NCI-H69 (cell line): Measurements from ENCODE around the gene JADE3.

Source experiments
- DNase-seq: peaks from one replicate; lab custom pipeline; 2025; lab: John Stamatoyannopoulos, UW

JADE3 gene

GRCh38 chrX:47026198-47026597 lies 114.0 kb downstream of the JADE3 start:
- no peak for DNase-seq

GRCh38 chrX:47030339-47030738 lies 118.1 kb downstream of the JADE3 start:
- DNase-seq, result peak; percentile 69

- DNase-seq, result no peak
Measured at GRCh38 chrX:47047989-47048388, 135.8 kb downstream of the JADE3 start.

GRCh38 chrX:47059142-47059874 lies 147.1 kb downstream of the JADE3 start:
- peak; percentile 12 for DNase-seq

DNA sequence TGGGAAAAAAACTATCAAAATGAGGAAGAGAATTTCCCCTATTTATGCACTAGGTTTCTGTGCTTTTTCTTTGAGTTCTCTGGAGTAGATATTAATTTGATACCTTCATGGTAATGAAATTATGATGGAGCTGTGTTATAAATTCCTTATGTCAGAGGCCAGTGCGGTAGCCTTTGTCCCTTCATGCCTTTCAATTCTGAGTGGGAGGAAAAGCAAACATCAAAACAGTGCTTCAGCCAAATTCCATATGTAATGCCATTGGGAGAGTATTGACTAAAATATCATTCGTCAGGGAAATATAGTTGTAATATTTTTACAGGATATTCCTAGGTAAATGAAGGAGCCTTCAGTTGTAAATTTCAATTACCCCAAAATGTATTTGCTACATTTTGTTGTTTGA lies 148.5 kb downstream of the JADE3 start:
- no peak for DNase-seq

DNA sequence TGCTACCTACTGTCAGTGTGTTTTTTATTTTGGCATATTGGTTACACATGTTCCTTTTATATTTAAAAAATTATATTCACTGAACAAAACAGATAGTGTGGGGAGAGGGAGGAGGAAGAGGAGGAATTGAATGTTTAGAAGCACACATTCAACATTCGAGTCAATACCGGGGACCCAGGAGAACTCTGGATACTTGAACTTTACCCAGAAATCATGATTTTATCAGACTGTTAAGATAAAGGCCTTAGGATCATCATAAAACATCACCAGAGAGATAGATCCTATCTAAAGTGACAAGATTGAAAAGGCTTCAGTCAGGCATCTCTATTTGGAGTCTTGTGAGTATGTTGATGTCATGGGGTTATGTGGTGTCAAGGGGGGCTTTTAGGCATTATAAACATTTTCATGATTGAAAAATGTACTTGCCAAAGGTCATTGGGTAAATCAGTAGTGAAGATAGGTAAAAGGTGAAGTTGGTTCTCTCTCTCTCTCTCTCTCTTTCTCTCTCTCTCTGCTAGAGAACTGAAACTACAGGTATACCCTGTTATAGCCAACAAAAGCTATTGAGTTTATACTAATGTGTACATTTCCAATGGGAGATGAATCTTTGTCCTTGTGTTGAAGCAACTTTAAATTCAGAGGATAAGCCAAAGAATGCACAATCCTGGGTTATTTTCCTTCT lies 149.2 kb downstream of the JADE3 start:
- DNase-seq, result no peak

GRCh38 chrX:47063179-47063578 lies 151.0 kb downstream of the JADE3 start:
- no peak for DNase-seq

DNA sequence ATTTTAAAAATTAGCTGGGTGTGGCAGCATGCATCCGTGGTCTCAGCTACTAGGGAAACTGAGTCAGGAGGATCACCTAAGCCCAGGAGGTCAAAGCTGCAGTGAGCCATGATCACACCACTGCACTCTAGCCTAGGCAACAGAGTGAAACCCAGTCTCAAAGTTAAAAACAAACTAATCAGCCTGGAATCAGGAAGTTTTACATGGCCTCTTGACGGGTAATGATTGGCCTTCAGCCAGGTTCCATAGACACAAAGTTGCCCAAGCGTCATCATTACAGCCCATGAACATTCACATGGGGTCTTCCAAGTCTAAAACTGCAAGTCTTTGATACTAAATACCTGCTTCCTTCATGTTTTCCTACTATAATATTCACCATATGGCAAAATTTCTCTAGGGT lies 156.0 kb downstream of the JADE3 start:
- DNase-seq, result no peak

DNA sequence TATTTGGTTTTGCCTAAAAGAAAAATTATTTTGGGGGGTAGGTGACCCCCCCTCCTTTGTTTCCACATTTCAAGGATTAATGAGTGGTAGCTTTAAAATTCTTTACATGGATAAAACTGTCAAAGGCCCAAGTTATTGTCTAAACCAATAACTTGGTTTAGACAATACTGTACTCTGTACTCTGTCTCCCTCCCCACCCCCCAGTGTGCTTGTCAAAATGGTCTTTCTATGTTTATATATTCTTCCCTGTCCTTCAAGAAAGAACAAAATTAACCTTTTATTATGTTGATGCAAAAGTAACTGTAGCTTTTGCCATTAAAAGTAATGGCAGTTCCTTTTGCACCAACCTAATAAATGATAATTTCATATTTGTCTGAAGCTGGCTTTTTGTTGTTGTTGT lies 156.5 kb downstream of the JADE3 start:
- DNase-seq, result no peak

DNA sequence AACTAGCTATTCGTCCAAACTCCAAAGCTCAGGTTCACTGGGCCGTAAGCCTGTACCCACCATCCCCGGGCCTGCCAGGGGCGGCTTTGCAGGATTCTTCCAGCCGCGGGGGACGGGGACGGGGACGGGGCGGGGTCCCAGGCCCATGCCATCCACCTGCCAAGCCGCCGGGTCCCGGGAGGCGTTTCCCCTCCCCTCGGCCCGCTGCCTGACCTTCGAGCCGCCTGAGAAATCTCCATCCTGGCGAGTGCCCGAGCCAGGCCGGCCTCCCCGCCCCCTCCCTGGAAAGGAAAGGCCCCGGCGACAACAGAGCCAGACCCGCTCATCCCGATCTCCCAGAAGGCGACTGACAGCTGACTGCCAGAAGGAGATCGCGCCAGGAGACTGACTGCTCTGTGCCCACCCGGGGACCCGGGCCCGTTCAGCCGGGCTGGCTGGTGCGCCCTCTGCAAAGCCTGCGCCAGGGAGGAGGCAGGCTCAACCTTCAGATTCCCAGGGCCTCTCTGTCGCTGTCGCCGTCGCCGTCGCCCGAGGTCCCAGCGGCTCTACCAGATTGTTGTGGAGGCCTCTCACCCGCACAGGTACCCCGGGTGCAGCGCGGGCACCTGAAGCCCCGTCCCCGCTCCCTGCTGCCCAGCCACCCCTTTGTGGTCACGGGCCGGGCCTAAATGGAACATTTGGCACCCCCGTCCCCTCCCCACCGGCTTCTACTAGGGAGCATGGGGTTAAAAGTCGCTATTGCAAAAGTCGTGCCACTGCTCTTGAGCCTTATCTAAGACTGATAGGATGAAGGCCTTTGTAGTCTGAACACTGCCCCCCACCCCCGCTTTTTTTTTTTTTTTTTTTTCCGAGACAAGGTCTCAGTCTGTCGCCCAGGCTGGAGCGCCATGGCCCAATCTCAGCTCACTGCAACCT lies 166.2 kb downstream of the JADE3 start, which contains the start of gene RGN:
Gene RGN, plus strand, starts transcription at position 315 of the 915 bp plus-strand sequence. CDS start 2,702 bp downstream, outside the sequence.
- DNase-seq, result no peak

- DNase-seq, result no peak
Measured at GRCh38 chrX:47080215-47080914, 168.1 kb downstream of the JADE3 start.

- DNase-seq, result peak; percentile 19
Measured at GRCh38 chrX:47080915-47081236, 168.7 kb downstream of the JADE3 start.

GRCh38 chrX:47091149-47091775 lies 179.0 kb downstream of the JADE3 start:
- DNase-seq, result no peak

DNA sequence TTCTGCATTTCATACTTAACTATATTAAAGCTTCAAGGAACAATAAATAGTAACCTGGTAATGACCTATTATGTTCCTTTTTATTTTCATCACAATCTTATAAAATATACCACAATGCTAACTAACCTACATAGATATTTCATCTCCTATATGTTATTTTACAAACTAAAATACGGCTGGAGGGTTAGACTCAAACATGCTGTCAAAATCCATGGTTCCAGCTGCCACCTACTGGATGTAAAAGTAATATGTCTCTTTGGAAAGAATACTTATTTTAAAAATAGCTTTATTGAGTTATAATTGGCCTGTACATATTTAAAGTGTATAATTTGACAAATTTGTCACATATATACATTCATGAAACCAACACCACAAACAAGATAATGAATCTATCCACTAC lies 181.0 kb downstream of the JADE3 start:
- peak; percentile 56 for DNase-seq

DNA sequence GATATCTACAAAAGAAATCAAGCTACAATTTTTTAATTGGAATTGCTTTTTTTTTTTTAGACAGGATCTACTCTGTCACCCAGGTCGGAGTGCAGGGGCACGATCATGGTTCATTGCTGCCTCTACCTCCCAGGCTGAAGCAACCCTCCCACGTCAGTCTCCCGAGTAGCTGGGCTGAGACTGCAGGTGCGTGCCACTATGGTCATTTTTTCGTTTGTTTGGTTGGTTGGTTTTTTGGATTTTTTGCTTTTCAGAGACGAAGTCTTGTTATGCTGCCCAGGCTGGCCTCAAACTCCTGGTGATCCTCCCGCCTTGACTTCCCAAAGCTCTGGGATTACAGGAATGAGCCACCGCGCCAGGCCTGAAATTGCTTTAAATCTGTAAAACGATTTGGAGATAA lies 181.6 kb downstream of the JADE3 start:
- no peak for DNase-seq

- DNase-seq, result peak; percentile 4
Measured at GRCh38 chrX:47097018-47097417, 184.8 kb downstream of the JADE3 start.

- no peak for DNase-seq
Measured at GRCh38 chrX:47098338-47099094, 186.3 kb downstream of the JADE3 start.

DNA sequence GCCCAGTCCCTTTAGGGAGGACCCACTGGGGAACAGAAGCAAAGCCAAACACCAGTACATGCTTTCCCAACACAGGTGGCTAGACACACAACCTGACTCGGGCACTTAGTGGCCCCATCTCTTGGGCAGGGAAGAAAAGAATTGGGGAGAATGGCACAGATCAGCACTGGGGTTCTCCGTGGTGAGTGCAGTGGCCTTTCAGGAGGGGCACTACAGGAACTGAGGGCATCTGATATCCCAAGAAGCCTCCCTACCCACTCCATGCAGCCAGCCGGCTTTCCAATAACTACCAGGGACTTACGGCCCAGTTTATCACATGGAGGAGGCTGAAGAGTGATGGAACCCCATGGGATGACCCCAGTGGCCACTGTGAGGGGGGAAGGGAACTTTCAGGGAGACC lies 189.0 kb downstream of the JADE3 start:
- DNase-seq, result no peak
